ENCODE results near the gene DOCK11. TPM values are rescaled to one million over a fixed set of nuclear protein-coding genes. Genes with fewer than 3 reads are reported as not detected.
A peak's percentile ranks its signal among the peaks of the same experiment; 100 is the strongest.

Gene DOCK11
- total RNA-seq, 8 experiments from 2014 or later: 13.6 to 58.2 (median 22.5) TPM

GRCh38 chrX:118545510-118545909 is 49.9 kb downstream of the DOCK11 start:
- H3K4me1 ChIP-seq (replicated peaks in 1 of 2): no peaks in the 10 kb centered on the region
- 20 to 100% (median 67%) methylated on average over 1 to 5 of the region's 5 CpGs; no CpG with 5 or more reads in 5 of the 10 experiments for WGBS, 10 experiments
- no peak overlapping the region for H3K4me3 ChIP-seq
- in situ Hi-C loops (cut with MboI; ENCODE audit: low pct_unique_long_range_greater_than_20kb in 2 of 9, low sequenced_read_pairs in 9 of 9, unreplicated experiment in 9 of 9): no loop called here
- no peak overlapping the region for H3K27ac ChIP-seq
- ATAC-seq (replicated peaks in 6 of 8): no peak

- H3K27ac ChIP-seq: no peak overlapping the region
- 0 to 100% (median 33%) methylated on average over 1 to 2 of the region's 3 CpGs; no CpG with 5 or more reads in 5 of the 10 experiments for WGBS, 10 experiments
- ATAC-seq (replicated peaks in 6 of 8): peak in 1 of 8 experiments; percentile 44
- no peaks in the 10 kb centered on the region for H3K4me1 ChIP-seq (replicated peaks in 1 of 2)
- no peak overlapping the region for H3K4me3 ChIP-seq
- in situ Hi-C loops (cut with MboI; ENCODE audit: low pct_unique_long_range_greater_than_20kb in 2 of 9, low sequenced_read_pairs in 9 of 9, unreplicated experiment in 9 of 9): no loop called here
Observed at GRCh38 chrX:118548841-118549240, 53.2 kb downstream of the DOCK11 start.

GRCh38 chrX:118550792-118551191 is 55.2 kb downstream of the DOCK11 start:
- ATAC-seq (replicated peaks in 6 of 8): no peak
- Histone ChIP-seq H3K4me3 (no peak overlapping the region), H3K27ac (no peak overlapping the region), H3K4me1 (replicated peaks in 1 of 2) (no peaks in the 10 kb centered on the region)
- WGBS, 10 experiments: 33 to 100% (median 49%) methylated on average over 1 to 2 of the region's 2 CpGs; no CpG with 5 or more reads in 7 of the 10 experiments
- in situ Hi-C loops (cut with MboI; ENCODE audit: low pct_unique_long_range_greater_than_20kb in 2 of 9, low sequenced_read_pairs in 9 of 9, unreplicated experiment in 9 of 9): no loop called here

- Histone ChIP-seq H3K27ac (no peak overlapping the region), H3K4me1 (replicated peaks in 1 of 2) (no peaks in the 10 kb centered on the region), H3K4me3 (no peak overlapping the region)
- in situ Hi-C loops (cut with MboI; ENCODE audit: low pct_unique_long_range_greater_than_20kb in 2 of 9, low sequenced_read_pairs in 9 of 9, unreplicated experiment in 9 of 9): no loop called here
- ATAC-seq (replicated peaks in 6 of 8): no peak
- WGBS, 10 experiments: 61 to 100% (median 64%) methylated on average over 1 to 6 of the region's 6 CpGs; no CpG with 5 or more reads in 7 of the 10 experiments
Observed at GRCh38 chrX:118551426-118551825, 55.8 kb downstream of the DOCK11 start.

GRCh38 chrX:118552121-118552900 is 56.7 kb downstream of the DOCK11 start:
- H3K4me1 ChIP-seq (replicated peaks in 1 of 2): no peaks in the 10 kb centered on the region
- in situ Hi-C loops (cut with MboI; ENCODE audit: low pct_unique_long_range_greater_than_20kb in 2 of 9, low sequenced_read_pairs in 9 of 9, unreplicated experiment in 9 of 9): no loop called here
- ATAC-seq (replicated peaks in 6 of 8): peak in 3 of 8 experiments; percentile 95 to 99 (median 99)
- H3K27ac ChIP-seq: no peak overlapping the region
- 15 to 100% (median 69%) methylated on average over 1 to 6 of the region's 8 CpGs; no CpG with 5 or more reads in 2 of the 10 experiments for WGBS, 10 experiments
- H3K4me3 ChIP-seq: no peak overlapping the region

GRCh38 chrX:118553042-118553710 is 57.6 kb downstream of the DOCK11 start:
- 40 to 100% (median 55%) methylated on average over 1 to 2 of the region's 2 CpGs; no CpG with 5 or more reads in 6 of the 10 experiments for WGBS, 10 experiments
- ATAC-seq (replicated peaks in 6 of 8): no peak
- in situ Hi-C loops (cut with MboI; ENCODE audit: low pct_unique_long_range_greater_than_20kb in 2 of 9, low sequenced_read_pairs in 9 of 9, unreplicated experiment in 9 of 9): no loop called here

GRCh38 chrX:118554511-118554910 is 58.9 kb downstream of the DOCK11 start:
- no peak overlapping the region for H3K27ac ChIP-seq
- ATAC-seq (replicated peaks in 6 of 8): no peak
- in situ Hi-C loops (cut with MboI; ENCODE audit: low pct_unique_long_range_greater_than_20kb in 2 of 9, low sequenced_read_pairs in 9 of 9, unreplicated experiment in 9 of 9): no loop called here
- H3K4me1 ChIP-seq (replicated peaks in 1 of 2): no peaks in the 10 kb centered on the region
- 63% methylated on average over 2 of the region's 2 CpGs; no CpG with 5 or more reads in 9 of the 10 experiments for WGBS, 10 experiments
- no peak overlapping the region for H3K4me3 ChIP-seq

More at GRCh38 chrX:118553042-118553710, 57.6 kb downstream of the DOCK11 start:
- Histone ChIP-seq H3K27ac (no peak overlapping the region), H3K4me3 (no peak overlapping the region), H3K4me1 (replicated peaks in 1 of 2) (no peaks in the 10 kb centered on the region)

GRCh38 chrX:118558926-118559325 is 63.3 kb downstream of the DOCK11 start:
- H3K27ac ChIP-seq: no peak overlapping the region
- in situ Hi-C loops (cut with MboI; ENCODE audit: low pct_unique_long_range_greater_than_20kb in 2 of 9, low sequenced_read_pairs in 9 of 9, unreplicated experiment in 9 of 9): no loop called here
- peaks cover 0 to 4% of the 10 kb centered on the region in 2 donors for H3K4me1 ChIP-seq (replicated peaks in 1 of 2)
- ATAC-seq (replicated peaks in 6 of 8): no peak
- H3K4me3 ChIP-seq: no peak overlapping the region

GRCh38 chrX:118560489-118560888 is 64.9 kb downstream of the DOCK11 start:
- in situ Hi-C loops (cut with MboI; ENCODE audit: low pct_unique_long_range_greater_than_20kb in 2 of 9, low sequenced_read_pairs in 9 of 9, unreplicated experiment in 9 of 9): no loop called here
- H3K4me1 ChIP-seq (replicated peaks in 1 of 2): peaks cover 0 to 4% of the 10 kb centered on the region in 2 donors
- WGBS, 10 experiments: 0% methylated on average over 1 of the region's 1 CpG; no CpG with 5 or more reads in 8 of the 10 experiments
- no peak overlapping the region for H3K4me3 ChIP-seq
- peak in 4 of 8 experiments; percentile 23 to 70 (median 34) for ATAC-seq (replicated peaks in 6 of 8)
- no peak overlapping the region for H3K27ac ChIP-seq

- peaks cover 0 to 4% of the 10 kb centered on the region in 2 donors for H3K4me1 ChIP-seq (replicated peaks in 1 of 2)
- ATAC-seq (replicated peaks in 6 of 8): no peak
- no peak overlapping the region for H3K27ac ChIP-seq
- in situ Hi-C loops (cut with MboI; ENCODE audit: low pct_unique_long_range_greater_than_20kb in 2 of 9, low sequenced_read_pairs in 9 of 9, unreplicated experiment in 9 of 9): no loop called here
- WGBS, 10 experiments: 31 to 100% (median 61%) methylated on average over 1 to 4 of the region's 4 CpGs; no CpG with 5 or more reads in 2 of the 10 experiments
- no peak overlapping the region for H3K4me3 ChIP-seq
Observed at GRCh38 chrX:118562582-118563164, 67.1 kb downstream of the DOCK11 start.

- H3K4me3 ChIP-seq: no peak overlapping the region
- 50 to 100% (median 91%) methylated on average over 1 of the region's 1 CpG; no CpG with 5 or more reads in 4 of the 10 experiments for WGBS, 10 experiments
- in situ Hi-C loops (cut with MboI; ENCODE audit: low pct_unique_long_range_greater_than_20kb in 2 of 9, low sequenced_read_pairs in 9 of 9, unreplicated experiment in 9 of 9): no loop called here
Observed at GRCh38 chrX:118564498-118564897, 68.9 kb downstream of the DOCK11 start.

GRCh38 chrX:118565853-118566252 is 70.2 kb downstream of the DOCK11 start:
- Histone ChIP-seq H3K4me3 (no peak overlapping the region), H3K27ac (no peak overlapping the region), H3K4me1 (replicated peaks in 1 of 2) (peaks cover 0 to 11% of the 10 kb centered on the region in 2 donors)
- in situ Hi-C loops (cut with MboI; ENCODE audit: low pct_unique_long_range_greater_than_20kb in 2 of 9, low sequenced_read_pairs in 9 of 9, unreplicated experiment in 9 of 9): no loop called here
- 12 to 89% (median 59%) methylated on average over 4 to 6 of the region's 6 CpGs; no CpG with 5 or more reads in 4 of the 10 experiments for WGBS, 10 experiments
- ATAC-seq (replicated peaks in 6 of 8): no peak

More at GRCh38 chrX:118564498-118564897, 68.9 kb downstream of the DOCK11 start:
- no peak for ATAC-seq (replicated peaks in 6 of 8)
- no peak overlapping the region for H3K27ac ChIP-seq
- peaks cover 0 to 4% of the 10 kb centered on the region in 2 donors for H3K4me1 ChIP-seq (replicated peaks in 1 of 2)

GRCh38 chrX:118566359-118566758 is 70.7 kb downstream of the DOCK11 start:
- 0 to 100% (median 23%) methylated on average over 1 to 3 of the region's 3 CpGs; no CpG with 5 or more reads in 4 of the 10 experiments for WGBS, 10 experiments
- H3K4me3 ChIP-seq: no peak overlapping the region
- in situ Hi-C loops (cut with MboI; ENCODE audit: low pct_unique_long_range_greater_than_20kb in 2 of 9, low sequenced_read_pairs in 9 of 9, unreplicated experiment in 9 of 9): no loop called here
- H3K27ac ChIP-seq: no peak overlapping the region
- peak in 2 of 8 experiments; percentile 53 to 56 for ATAC-seq (replicated peaks in 6 of 8)
- peaks cover 0 to 11% of the 10 kb centered on the region in 2 donors for H3K4me1 ChIP-seq (replicated peaks in 1 of 2)

Data from motor neuron (in vitro differentiated cells).